Measurements from ENCODE around the gene TGFBR3. TPM values are rescaled to one million over a fixed set of nuclear protein-coding genes. Genes with fewer than 3 reads are reported as not detected.

Gene TGFBR3
- total RNA-seq, 2 experiments from 2014 or later, result 3.7 to 4.0 TPM

DNA sequence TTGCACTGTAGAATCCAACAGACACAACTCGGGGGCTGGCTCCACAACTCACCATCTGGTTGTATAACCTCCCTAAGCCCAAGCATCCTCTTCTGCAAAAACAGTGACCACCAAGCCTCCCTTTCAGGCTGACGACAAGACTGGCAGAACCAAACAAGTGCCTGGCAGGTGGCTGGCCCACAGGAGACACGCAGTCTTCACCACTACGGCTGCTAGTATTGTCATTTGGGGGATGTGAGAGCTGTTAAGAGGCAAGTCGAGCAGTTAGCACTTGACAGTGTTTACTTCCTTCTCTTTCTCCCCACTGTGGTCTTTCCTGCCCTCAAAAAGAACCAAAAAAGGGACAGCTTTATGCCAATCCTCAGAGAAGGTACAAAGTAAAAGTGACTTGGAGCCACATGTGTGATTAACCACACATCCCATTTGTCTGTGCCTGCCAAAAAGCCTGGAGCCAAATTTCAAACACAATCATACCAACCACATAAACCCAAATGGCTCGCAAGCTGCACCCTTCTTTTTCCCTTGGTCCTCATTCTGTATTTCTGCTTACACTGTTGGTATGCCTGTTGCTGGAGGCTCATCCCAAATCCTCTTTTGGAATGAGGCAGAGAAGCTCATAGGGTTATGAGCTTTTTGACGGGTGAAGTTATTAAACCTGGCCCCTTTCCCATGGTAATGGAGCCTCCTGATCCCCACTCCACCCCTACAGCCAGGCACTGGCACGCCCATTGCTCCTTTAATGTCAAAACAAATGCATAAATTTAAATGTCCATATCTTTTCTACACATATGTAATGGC is 94.1 kb downstream of the TGFBR3 start:
- Mint-ChIP-seq H3K27ac (peak overlapping the region; percentile 3), H3K36me3 (ENCODE audit: low read depth) (peaks cover 2% of the 10 kb centered on the region), H3K4me1 (ENCODE audit: low read depth) (peaks cover 20% of the 10 kb centered on the region), H3K27me3 (ENCODE audit: low read depth) (no peaks in the 10 kb centered on the region), H3K4me3 (no peak overlapping the region), H3K9me3 (ENCODE audit: insufficient read depth) (no peaks in the 10 kb centered on the region)
- POLR2A ChIA-PET, result no interaction called here
- ATAC-seq (no peak), DNase-seq (no peak)
- CTCF ChIA-PET, result interaction anchor here (0.6 to 1.2 kb wide), 2 partner anchors 94 to 280 kb away, joined by 3 to 5 read pairs; partner anchors contain the start of gene TGFBR3

DNA sequence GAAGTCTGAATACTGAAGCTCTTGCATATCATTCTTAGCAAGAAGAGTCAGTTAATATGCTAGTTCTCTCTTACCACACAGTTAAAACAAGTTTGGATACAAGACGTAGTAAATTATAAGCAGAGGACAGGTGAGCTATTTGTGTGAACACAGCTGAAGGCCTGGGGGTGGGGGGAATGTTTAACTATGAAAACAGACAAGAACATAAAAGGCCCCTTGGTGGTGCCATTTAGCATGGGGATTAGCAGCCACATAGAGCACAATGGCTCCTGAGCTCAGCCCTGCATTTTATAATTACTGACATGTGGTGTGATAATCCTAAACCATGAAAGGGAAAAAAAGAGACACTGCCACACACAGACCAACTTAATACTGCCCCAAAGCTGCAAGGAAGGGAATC is 94.8 kb downstream of the TGFBR3 start:
- Mint-ChIP-seq H3K36me3 (ENCODE audit: low read depth) (peaks cover 2% of the 10 kb centered on the region), H3K27ac (no peak overlapping the region), H3K9me3 (ENCODE audit: insufficient read depth) (no peaks in the 10 kb centered on the region), H3K4me1 (ENCODE audit: low read depth) (peaks cover 20% of the 10 kb centered on the region), H3K4me3 (no peak overlapping the region), H3K27me3 (ENCODE audit: low read depth) (no peaks in the 10 kb centered on the region)
- DNase-seq, result no peak
- ATAC-seq, result no peak
- ChIA-PET CTCF (interaction anchor here (0.7 to 1.2 kb wide), 3 partner anchors 93 to 134 kb away, joined by 3 to 5 read pairs (median 4); partner anchors contain the start of gene TGFBR3), POLR2A (no interaction called here)

DNA sequence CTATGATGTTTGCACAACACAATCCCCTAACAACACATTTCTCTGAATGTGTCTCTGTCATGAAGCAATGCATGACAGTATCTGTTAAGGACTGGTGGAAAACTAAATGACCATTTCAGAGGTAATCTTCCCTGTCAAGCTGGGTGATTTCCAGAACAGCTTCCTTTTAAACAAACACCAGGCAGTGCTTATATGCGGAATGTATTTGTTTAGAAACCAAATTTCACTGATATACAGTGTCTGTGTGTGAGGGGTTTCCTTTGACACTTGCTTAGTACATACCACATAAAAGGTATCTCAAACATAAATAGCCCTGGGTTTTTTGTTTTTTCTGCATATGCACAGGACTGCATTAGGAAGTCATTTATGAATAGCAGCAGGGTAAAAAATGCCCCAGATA is 95.6 kb downstream of the TGFBR3 start:
- ATAC-seq, result no peak

DNA sequence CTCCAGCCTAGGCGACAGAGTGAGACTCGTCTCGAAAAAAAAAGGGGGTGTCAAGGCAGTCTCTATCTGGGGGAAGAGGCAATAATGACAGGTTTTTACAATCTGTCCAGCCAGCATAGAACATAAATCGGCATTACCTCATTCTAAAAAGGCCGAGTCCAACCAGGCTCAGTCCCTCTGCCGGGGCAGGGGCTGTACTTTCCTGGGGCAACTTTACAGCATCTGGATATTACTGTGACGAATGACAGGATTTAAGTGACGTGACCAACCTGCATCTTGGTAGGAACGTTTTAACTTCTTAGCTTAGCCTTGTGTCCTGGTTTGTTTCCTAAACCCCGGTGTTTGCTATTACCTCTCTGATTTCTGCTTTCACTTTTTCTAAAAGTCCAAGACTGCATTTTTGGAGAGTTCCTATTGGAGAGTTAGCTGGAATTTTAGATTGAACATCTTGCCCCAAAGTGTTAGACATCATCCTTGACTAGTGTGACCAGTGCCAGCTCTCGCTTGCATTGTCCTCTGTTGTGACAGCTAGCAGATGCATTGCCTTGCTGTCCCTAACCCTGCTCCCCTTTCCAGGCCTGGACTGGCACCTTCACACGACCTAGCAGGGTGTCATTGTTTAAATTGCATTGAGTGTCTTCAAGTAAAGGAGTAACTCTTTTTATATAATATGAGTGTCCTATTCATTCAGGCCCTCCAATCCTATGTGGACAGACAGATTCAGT is 96.5 kb downstream of the TGFBR3 start:
- no peak overlapping the region for H3K4me3 Mint-ChIP-seq
- no peaks in the 10 kb centered on the region for H3K9me3 Mint-ChIP-seq (ENCODE audit: insufficient read depth)
- no peak overlapping the region for H3K27ac Mint-ChIP-seq
- ChIA-PET CTCF (interaction anchor here (0.6 kb wide), 1 partner anchor 288 kb away, joined by 3 read pairs; no protein-coding TSS in a partner anchor), POLR2A (no interaction called here)
- H3K4me1 Mint-ChIP-seq (ENCODE audit: low read depth), result peaks cover 20% of the 10 kb centered on the region
- ATAC-seq (no peak), DNase-seq (no peak)
- H3K36me3 Mint-ChIP-seq (ENCODE audit: low read depth), result peaks cover 2% of the 10 kb centered on the region
- H3K27me3 Mint-ChIP-seq (ENCODE audit: low read depth), result peaks cover 2% of the 10 kb centered on the region

More for the DNA sequence above, 95.6 kb downstream of the TGFBR3 start:
- ChIA-PET CTCF (interaction anchor here (0.7 kb wide), 1 partner anchor 135 kb away, joined by 4 read pairs; no protein-coding TSS in a partner anchor), POLR2A (no interaction called here)
- Mint-ChIP-seq H3K4me1 (ENCODE audit: low read depth) (peaks cover 20% of the 10 kb centered on the region), H3K27ac (no peak overlapping the region), H3K27me3 (ENCODE audit: low read depth) (no peaks in the 10 kb centered on the region), H3K36me3 (ENCODE audit: low read depth) (peaks cover 2% of the 10 kb centered on the region), H3K4me3 (no peak overlapping the region), H3K9me3 (ENCODE audit: insufficient read depth) (no peaks in the 10 kb centered on the region)
- DNase-seq, result no peak

DNA sequence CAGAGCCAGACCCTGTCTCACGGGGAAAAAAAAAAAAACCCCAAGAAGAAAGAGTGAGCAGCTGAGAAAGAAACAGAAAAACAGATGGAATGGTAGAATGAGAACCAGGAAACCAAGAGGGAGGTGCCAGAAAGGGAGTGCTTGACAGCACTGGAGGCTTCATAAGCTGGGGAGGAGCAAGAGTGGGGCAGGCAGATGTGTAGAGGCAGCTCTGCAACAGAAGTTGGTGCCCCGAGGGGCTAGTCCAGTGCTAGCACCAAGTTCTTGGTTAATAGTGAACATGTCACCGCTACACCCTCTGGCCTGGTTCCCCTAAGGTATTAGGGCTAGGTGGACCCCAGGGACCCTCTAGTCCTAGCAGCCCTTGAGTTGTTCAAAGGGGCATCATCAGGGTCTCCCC is 98.0 kb downstream of the TGFBR3 start:
- H3K4me1 Mint-ChIP-seq (ENCODE audit: low read depth), result peaks cover 20% of the 10 kb centered on the region
- CTCF ChIA-PET, result no interaction called here
- no peak overlapping the region for H3K4me3 Mint-ChIP-seq
- no peaks in the 10 kb centered on the region for H3K9me3 Mint-ChIP-seq (ENCODE audit: insufficient read depth)
- H3K27ac Mint-ChIP-seq, result no peak overlapping the region
- peaks cover 2% of the 10 kb centered on the region for H3K27me3 Mint-ChIP-seq (ENCODE audit: low read depth)
- ATAC-seq (no peak), DNase-seq (no peak)
- peaks cover 2% of the 10 kb centered on the region for H3K36me3 Mint-ChIP-seq (ENCODE audit: low read depth)
- POLR2A ChIA-PET, result no interaction called here

DNA sequence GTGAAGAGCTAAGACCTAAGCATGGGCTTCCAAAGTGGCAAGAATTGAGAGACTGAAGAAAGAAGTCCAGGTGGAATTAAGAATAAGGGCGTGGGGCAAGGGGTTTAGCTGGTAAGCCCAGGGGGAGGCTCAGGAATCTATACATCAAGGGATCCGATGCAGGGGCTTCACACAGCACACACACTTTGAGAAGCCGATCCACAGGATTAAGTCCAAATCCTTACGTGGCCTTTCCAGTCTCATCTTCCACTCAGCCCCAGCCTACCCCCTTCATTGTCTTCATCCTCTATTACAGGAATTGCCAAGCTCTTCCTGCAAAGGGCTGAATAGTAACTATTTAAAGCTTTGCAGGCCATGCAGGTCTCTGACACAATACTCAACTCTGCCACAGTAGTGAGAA is 101.3 kb downstream of the TGFBR3 start:
- DNase-seq, result no peak
- H3K4me3 Mint-ChIP-seq, result no peak overlapping the region
- POLR2A ChIA-PET, result no interaction called here
- no peaks in the 10 kb centered on the region for H3K36me3 Mint-ChIP-seq (ENCODE audit: low read depth)
- no peak for ATAC-seq
- H3K9me3 Mint-ChIP-seq (ENCODE audit: insufficient read depth), result no peaks in the 10 kb centered on the region
- no peak overlapping the region for H3K27ac Mint-ChIP-seq
- peaks cover 2% of the 10 kb centered on the region for H3K27me3 Mint-ChIP-seq (ENCODE audit: low read depth)
- CTCF ChIA-PET, result interaction anchor here (1.3 kb wide), 2 partner anchors 9 to 273 kb away, joined by 3 to 4 read pairs; no protein-coding TSS in a partner anchor
- H3K4me1 Mint-ChIP-seq (ENCODE audit: low read depth), result no peaks in the 10 kb centered on the region

DNA sequence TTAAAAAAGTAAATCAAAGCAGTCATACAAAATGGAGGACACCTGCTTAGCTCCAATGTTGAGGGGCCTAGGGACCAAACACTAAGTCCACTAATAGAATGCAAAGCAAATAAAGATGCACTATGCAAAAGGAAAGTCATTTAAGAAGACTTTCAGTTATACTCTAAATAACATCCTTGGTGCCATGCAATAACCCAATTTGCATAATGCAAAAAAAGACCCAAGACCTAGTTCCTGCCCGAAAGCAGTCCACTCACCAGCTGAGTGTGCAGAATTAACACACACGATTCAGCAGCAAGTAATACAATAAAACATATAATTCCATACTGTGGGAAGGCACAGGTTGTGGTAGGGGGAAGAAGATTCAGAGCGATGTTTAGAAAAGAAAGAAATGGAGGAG is 101.8 kb downstream of the TGFBR3 start:
- CTCF ChIA-PET, result interaction anchor here (1.3 kb wide), 2 partner anchors 9 to 272 kb away, joined by 3 to 4 read pairs; no protein-coding TSS in a partner anchor
- ATAC-seq, result no peak
- H3K9me3 Mint-ChIP-seq (ENCODE audit: insufficient read depth), result no peaks in the 10 kb centered on the region
- H3K4me3 Mint-ChIP-seq, result no peak overlapping the region
- POLR2A ChIA-PET, result no interaction called here
- DNase-seq, result no peak
- H3K27ac Mint-ChIP-seq, result no peak overlapping the region
- H3K36me3 Mint-ChIP-seq (ENCODE audit: low read depth), result no peaks in the 10 kb centered on the region
- peaks cover 2% of the 10 kb centered on the region for H3K27me3 Mint-ChIP-seq (ENCODE audit: low read depth)
- no peaks in the 10 kb centered on the region for H3K4me1 Mint-ChIP-seq (ENCODE audit: low read depth)

DNA sequence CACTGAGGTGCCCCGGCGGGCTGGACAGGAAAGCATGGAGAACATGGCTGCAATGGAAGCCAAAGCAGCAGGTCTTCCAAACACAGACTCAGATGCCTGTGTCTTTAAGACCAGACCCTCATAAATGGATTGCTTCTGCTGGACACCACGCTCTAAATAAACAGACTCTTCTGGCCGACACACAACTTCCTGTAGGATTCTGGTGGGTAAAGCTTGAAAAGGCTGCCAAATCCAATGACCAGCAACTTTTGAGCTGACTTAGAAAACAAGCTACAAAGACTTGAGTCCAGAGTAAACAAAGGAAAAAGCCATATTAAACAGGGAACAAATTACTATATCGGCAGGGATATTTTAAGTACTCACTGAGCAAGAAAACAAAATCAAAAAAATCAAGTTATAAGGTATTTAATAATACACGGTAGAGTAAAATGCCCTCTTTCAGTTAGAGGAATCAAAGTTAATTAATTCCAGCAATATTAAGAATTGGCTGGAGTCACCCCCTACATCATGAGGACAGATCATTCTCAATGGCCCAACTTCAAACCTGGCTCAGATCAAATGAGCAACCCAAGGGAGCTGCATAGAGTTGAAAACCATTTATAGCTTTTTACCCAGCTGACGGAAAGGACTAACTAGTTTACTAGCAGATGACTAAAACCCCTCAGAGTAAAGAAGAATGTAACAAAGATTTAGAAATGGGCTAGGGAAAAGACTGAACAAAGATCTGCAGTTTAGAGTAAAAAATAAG is 102.4 kb downstream of the TGFBR3 start:
- Mint-ChIP-seq H3K27me3 (ENCODE audit: low read depth) (peaks cover 2% of the 10 kb centered on the region), H3K27ac (no peak overlapping the region), H3K36me3 (ENCODE audit: low read depth) (no peaks in the 10 kb centered on the region), H3K4me3 (no peak overlapping the region), H3K9me3 (ENCODE audit: insufficient read depth) (no peaks in the 10 kb centered on the region), H3K4me1 (ENCODE audit: low read depth) (no peaks in the 10 kb centered on the region)
- ChIA-PET POLR2A (no interaction called here), CTCF (interaction anchor here (1.2 to 1.3 kb wide), 3 partner anchors 8 to 272 kb away, joined by 3 to 4 read pairs (median 3); no protein-coding TSS in a partner anchor)
- ATAC-seq (no peak), DNase-seq (no peak)

DNA sequence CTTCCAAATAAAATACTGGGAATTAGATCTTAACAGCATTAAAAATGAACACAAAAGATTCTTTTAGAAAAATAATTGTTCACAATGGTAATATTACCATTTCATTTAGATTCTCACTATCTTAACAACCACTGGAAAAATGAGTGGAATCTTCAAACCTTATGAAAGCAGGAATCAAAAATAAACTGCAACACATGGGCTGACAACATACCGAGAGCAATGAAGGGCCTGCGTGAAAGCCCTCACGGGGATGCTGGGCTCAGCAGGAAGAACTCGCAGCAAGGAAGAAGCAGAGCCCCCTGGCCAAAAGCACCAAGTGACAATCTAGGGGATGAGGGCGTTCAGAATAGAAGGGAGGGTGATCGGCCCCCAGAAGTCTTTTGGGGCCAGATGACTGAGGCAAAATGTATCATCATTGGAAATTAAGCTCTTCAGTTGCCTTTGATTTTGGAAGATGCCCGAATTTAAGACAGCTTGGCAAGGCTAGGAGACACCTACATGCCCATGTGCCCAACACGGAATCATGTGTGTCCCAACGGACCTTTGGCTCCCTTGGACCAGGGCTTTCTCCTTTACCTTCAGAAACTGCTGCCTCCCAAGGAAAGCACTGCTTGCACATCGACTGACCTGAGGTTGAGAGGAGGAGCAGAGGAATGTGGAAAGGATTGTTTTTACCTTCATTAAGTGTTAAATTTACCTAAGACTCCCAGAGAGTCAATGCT is 103.9 kb downstream of the TGFBR3 start:
- CTCF ChIA-PET, result no interaction called here
- Mint-ChIP-seq H3K27ac (no peak overlapping the region), H3K27me3 (ENCODE audit: low read depth) (peaks cover 2% of the 10 kb centered on the region), H3K36me3 (ENCODE audit: low read depth) (no peaks in the 10 kb centered on the region), H3K4me1 (ENCODE audit: low read depth) (no peaks in the 10 kb centered on the region), H3K9me3 (ENCODE audit: insufficient read depth) (no peaks in the 10 kb centered on the region), H3K4me3 (no peak overlapping the region)
- no peak for DNase-seq
- ATAC-seq, result no peak
- POLR2A ChIA-PET, result no interaction called here

DNA sequence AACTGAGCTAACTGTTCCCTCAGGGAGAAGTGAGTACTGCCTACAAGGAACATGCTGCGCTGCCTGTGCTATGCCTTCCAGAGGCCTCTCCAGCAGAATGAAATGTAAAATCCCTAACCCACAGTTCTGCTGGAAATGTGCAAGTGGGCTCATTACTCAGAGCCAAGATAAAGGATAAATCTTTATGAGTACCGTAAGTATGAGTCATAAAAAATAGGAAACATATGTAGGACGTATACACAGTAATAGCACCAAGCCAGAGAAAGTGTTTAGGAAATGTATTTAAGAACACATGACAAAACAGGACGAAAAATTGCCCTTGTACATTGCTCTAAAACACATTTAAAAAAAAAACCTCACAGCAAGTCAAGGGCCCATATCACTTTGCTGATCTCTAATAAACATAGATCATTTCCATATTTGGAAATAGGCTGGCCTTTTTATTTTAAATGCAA is 104.6 kb downstream of the TGFBR3 start:
- no peak overlapping the region for H3K27ac Mint-ChIP-seq
- H3K27me3 Mint-ChIP-seq (ENCODE audit: low read depth), result peaks cover 2% of the 10 kb centered on the region
- H3K4me3 Mint-ChIP-seq, result no peak overlapping the region
- H3K36me3 Mint-ChIP-seq (ENCODE audit: low read depth), result no peaks in the 10 kb centered on the region
- POLR2A ChIA-PET, result no interaction called here
- H3K4me1 Mint-ChIP-seq (ENCODE audit: low read depth), result no peaks in the 10 kb centered on the region
- no peak for DNase-seq
- CTCF ChIA-PET, result no interaction called here
- ATAC-seq, result no peak
- H3K9me3 Mint-ChIP-seq (ENCODE audit: insufficient read depth), result no peaks in the 10 kb centered on the region

DNA sequence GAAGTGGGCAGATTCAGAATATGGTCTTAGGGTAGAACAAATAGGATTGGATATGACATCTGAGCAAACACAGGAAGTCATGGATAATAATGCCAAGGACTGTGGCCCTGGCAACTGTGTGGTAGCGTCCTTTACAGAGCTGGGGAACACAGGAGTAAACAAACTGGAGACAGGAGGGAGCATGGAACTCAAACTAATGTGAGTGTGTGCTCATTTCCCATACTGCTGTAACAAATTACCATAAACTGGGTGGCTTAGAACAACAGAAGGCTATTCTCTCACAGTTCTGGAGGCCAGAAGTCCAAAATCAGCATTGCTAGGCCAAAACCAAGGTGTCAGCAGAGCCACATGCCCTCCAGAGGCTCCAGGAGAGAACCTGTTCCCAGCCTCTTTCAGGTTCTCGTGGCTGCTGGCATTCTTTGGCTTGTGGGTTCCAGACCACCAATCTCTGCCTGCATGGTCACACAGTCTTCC is 106.4 kb downstream of the TGFBR3 start:
- H3K4me3 Mint-ChIP-seq, result no peak overlapping the region
- ATAC-seq (no peak), DNase-seq (no peak)
- no peak overlapping the region for H3K27ac Mint-ChIP-seq
- ChIA-PET POLR2A (no interaction called here), CTCF (no interaction called here)
- no peaks in the 10 kb centered on the region for H3K9me3 Mint-ChIP-seq (ENCODE audit: insufficient read depth)
- no peaks in the 10 kb centered on the region for H3K36me3 Mint-ChIP-seq (ENCODE audit: low read depth)
- H3K4me1 Mint-ChIP-seq (ENCODE audit: low read depth), result no peaks in the 10 kb centered on the region
- no peaks in the 10 kb centered on the region for H3K27me3 Mint-ChIP-seq (ENCODE audit: low read depth)
